ENCODE results near the gene MED8. TPM values are rescaled to one million over a fixed set of nuclear protein-coding genes. Genes with fewer than 3 reads are reported as not detected.

The MED8 gene
- total and polyA plus RNA-seq, 9 of the 15 experiments (the other 6 are each of a cell fraction or from before 2014, with no cell fraction given) = 23.0 to 120 (median 56.4) TPM

DNA sequence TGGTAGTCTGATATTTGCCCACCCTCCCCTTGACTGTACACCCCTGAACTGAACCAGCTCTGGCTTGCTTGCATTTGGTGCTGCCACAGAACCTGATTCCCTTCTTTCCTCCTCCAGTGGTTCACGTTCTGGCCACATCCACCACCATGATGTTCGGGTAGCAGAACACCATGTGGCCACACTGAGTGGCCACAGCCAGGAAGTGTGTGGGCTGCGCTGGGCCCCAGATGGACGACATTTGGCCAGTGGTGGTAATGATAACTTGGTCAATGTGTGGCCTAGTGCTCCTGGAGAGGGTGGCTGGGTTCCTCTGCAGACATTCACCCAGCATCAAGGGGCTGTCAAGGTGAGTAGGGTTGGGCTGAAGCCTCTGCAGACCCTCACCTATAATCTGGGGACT lies 29.0 kb downstream of the MED8 start (continued):
- TF ChIP-seq, protein P1, sequence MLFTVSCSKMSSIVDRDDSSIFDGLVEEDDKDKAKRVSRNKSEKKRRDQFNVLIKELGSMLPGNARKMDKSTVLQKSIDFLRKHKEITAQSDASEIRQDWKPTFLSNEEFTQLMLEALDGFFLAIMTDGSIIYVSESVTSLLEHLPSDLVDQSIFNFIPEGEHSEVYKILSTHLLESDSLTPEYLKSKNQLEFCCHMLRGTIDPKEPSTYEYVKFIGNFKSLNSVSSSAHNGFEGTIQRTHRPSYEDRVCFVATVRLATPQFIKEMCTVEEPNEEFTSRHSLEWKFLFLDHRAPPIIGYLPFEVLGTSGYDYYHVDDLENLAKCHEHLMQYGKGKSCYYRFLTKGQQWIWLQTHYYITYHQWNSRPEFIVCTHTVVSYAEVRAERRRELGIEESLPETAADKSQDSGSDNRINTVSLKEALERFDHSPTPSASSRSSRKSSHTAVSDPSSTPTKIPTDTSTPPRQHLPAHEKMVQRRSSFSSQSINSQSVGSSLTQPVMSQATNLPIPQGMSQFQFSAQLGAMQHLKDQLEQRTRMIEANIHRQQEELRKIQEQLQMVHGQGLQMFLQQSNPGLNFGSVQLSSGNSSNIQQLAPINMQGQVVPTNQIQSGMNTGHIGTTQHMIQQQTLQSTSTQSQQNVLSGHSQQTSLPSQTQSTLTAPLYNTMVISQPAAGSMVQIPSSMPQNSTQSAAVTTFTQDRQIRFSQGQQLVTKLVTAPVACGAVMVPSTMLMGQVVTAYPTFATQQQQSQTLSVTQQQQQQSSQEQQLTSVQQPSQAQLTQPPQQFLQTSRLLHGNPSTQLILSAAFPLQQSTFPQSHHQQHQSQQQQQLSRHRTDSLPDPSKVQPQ (CRISPR knock-in tag; IDR thresholded peaks at IDR 0.05; ENCODE audit: borderline replicate concordance) = no peak
- TF ChIP-seq TBP (optimal IDR thresholded peaks at IDR 0.05; ENCODE audit: low read depth, low read length) (no peak), DPF2 (IDR thresholded peaks at IDR 0.05) (0 out of 2 replicates have a peak, but pooled peaks have one; percentile 11), RBFOX2 (IDR thresholded peaks at IDR 0.05; ENCODE audit: low read depth, low read length) (peak; percentile 67), TEAD4 (IDR thresholded peaks at IDR 0.05; ENCODE audit: low read length) (0 out of 2 replicates have a peak, but pooled peaks have one; percentile 15), TEAD4 (CRISPR knock-in tag; IDR thresholded peaks at IDR 0.05; ENCODE audit: borderline replicate concordance) (no peak), MAFF (IDR thresholded peaks at IDR 0.05; ENCODE audit: low read length) (no peak), ZKSCAN1 (IDR thresholded peaks at IDR 0.05; ENCODE audit: low read depth, low read length) (peak; percentile 16; the same call in 1 of the 2 replicates), C11orf30 (IDR thresholded peaks at IDR 0.05; ENCODE audit: low read depth) (no peak), TSC22D4 (tag; IDR thresholded peaks at IDR 0.05) (no peak), EGR1 (conservative IDR thresholded peaks at IDR 0.05) (0 out of 2 replicates have a peak, but pooled peaks have one; percentile 12), MAFG (tag; conservative IDR thresholded peaks at IDR 0.05) (no peak), LCOR (CRISPR knock-in tag; IDR thresholded peaks at IDR 0.05) (no peak), YY1 (IDR thresholded peaks at IDR 0.05; ENCODE audit: borderline replicate concordance in 1 of 3, control insufficient read depth in 1 of 3, extremely low read depth in 1 of 3, insufficient read depth in 3 of 3, insufficient read length in 1 of 3, insufficient replicate concordance in 2 of 3, low read depth in 1 of 3, low read length in 2 of 3) (peak in 1 of 3 experiments; percentile 22), FOXJ2 (tag; IDR thresholded peaks at IDR 0.05) (no peak), CBFA2T3 (IDR thresholded peaks at IDR 0.05) (peak; percentile 52)
- TF ChIP-seq, protein P2, sequence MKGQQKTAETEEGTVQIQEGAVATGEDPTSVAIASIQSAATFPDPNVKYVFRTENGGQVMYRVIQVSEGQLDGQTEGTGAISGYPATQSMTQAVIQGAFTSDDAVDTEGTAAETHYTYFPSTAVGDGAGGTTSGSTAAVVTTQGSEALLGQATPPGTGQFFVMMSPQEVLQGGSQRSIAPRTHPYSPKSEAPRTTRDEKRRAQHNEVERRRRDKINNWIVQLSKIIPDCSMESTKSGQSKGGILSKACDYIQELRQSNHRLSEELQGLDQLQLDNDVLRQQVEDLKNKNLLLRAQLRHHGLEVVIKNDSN (CRISPR knock-in tag; IDR thresholded peaks at IDR 0.05) = no peak
- TF ChIP-seq, protein P3, sequence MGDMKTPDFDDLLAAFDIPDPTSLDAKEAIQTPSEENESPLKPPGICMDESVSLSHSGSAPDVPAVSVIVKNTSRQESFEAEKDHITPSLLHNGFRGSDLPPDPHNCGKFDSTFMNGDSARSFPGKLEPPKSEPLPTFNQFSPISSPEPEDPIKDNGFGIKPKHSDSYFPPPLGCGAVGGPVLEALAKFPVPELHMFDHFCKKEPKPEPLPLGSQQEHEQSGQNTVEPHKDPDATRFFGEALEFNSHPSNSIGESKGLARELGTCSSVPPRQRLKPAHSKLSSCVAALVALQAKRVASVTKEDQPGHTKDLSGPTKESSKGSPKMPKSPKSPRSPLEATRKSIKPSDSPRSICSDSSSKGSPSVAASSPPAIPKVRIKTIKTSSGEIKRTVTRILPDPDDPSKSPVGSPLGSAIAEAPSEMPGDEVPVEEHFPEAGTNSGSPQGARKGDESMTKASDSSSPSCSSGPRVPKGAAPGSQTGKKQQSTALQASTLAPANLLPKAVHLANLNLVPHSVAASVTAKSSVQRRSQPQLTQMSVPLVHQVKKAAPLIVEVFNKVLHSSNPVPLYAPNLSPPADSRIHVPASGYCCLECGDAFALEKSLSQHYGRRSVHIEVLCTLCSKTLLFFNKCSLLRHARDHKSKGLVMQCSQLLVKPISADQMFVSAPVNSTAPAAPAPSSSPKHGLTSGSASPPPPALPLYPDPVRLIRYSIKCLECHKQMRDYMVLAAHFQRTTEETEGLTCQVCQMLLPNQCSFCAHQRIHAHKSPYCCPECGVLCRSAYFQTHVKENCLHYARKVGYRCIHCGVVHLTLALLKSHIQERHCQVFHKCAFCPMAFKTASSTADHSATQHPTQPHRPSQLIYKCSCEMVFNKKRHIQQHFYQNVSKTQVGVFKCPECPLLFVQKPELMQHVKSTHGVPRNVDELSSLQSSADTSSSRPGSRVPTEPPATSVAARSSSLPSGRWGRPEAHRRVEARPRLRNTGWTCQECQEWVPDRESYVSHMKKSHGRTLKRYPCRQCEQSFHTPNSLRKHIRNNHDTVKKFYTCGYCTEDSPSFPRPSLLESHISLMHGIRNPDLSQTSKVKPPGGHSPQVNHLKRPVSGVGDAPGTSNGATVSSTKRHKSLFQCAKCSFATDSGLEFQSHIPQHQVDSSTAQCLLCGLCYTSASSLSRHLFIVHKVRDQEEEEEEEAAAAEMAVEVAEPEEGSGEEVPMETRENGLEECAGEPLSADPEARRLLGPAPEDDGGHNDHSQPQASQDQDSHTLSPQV (IDR thresholded peaks at IDR 0.05) = 0 out of 2 replicates have a peak, but pooled peaks have one; percentile 27
- TF ChIP-seq, protein P4, sequence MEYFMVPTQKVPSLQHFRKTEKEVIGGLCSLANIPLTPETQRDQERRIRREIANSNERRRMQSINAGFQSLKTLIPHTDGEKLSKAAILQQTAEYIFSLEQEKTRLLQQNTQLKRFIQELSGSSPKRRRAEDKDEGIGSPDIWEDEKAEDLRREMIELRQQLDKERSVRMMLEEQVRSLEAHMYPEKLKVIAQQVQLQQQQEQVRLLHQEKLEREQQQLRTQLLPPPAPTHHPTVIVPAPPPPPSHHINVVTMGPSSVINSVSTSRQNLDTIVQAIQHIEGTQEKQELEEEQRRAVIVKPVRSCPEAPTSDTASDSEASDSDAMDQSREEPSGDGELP (CRISPR knock-in tag; IDR thresholded peaks at IDR 0.05; ENCODE audit: borderline replicate concordance) = peak; percentile 27; the same call in 1 of the 2 replicates
